HepG2 (cell line): ENCODE data around the gene FAM222A. TPM values are rescaled to one million over a fixed set of nuclear protein-coding genes. Genes with fewer than 3 reads are reported as not detected.

ENCODE experiments used
- AGO2 ChIP-seq: fragments of 200-400 bp; formaldehyde crosslinking; optimal IDR thresholded peaks from 2 replicates; pipeline ENCODE3; 2017; ENCODE audit warnings: mild to moderate bottlenecking, low read depth, low read length, moderate library complexity
- ASH2L ChIP-seq: fragments of 300-600, 200-600 bp; sonication (generic); IDR thresholded peaks from 2 replicates; pipeline ENCODE4 v1.7.0; 2017; ENCODE audit warnings: low read depth, mild to moderate bottlenecking, moderate library complexity, mixed read lengths, low read length; ENCODE audit not compliant: insufficient read length
- FOXK1 ChIP-seq: sonication (generic); formaldehyde crosslinking; IDR thresholded peaks from 2 replicates; pipeline ENCODE4 v1.4.0; 2020; ENCODE audit warnings: low read depth, missing genetic modification reagents, borderline replicate concordance
- FOXP4 ChIP-seq: sonication (generic); formaldehyde crosslinking; IDR thresholded peaks from 2 replicates; pipeline ENCODE4 v1.4.0; 2020; ENCODE audit warnings: missing genetic modification reagents
- HNF4G ChIP-seq, 2 experiments: sonication (generic) in 1 of 2; formaldehyde crosslinking in 1 of 2; IDR thresholded peaks; 2 replicates each; pipeline versions ENCODE4 v1.4.0 to v1.6.1; 2011 to 2020; ENCODE audit warnings: borderline replicate concordance in 2 of 2, low read depth in 2 of 2, mild to moderate bottlenecking in 2 of 2, low read length in 1 of 2, missing genetic modification reagents in 1 of 2, moderate library complexity in 1 of 2
- HNRNPK ChIP-seq: fragments of 200-400 bp; formaldehyde crosslinking; IDR thresholded peaks from 2 replicates; pipeline ENCODE4 v1.6.1; 2018; ENCODE audit warnings: low read length, low read depth, moderate library complexity, mild to moderate bottlenecking; ENCODE audit not compliant: poor library complexity, severe bottlenecking
- KAT7 ChIP-seq: IDR thresholded peaks from 2 replicates; pipeline ENCODE4 v1.6.1; 2018; ENCODE audit warnings: borderline replicate concordance, missing compliant biosample characterization
- MAFF ChIP-seq: IDR thresholded peaks from 2 replicates; pipeline ENCODE4 v1.6.1; 2011; ENCODE audit warnings: low read depth, low read length, improper control_type of control experiment
- MYC ChIP-seq: sonication (generic); formaldehyde crosslinking; IDR thresholded peaks from 2 replicates; pipeline ENCODE4 v1.9.0; 2021; ENCODE audit warnings: missing genetic modification reagents, borderline replicate concordance
- SMARCE1 ChIP-seq: fragments of 450-650 bp; IDR thresholded peaks from 2 replicates; pipeline ENCODE4 v1.6.1; 2017; ENCODE audit warnings: borderline replicate concordance
- SRSF1 ChIP-seq: fragments of 200-400 bp; formaldehyde crosslinking; optimal IDR thresholded peaks from 2 replicates; pipeline ENCODE3; 2017; ENCODE audit warnings: mild to moderate bottlenecking, low read depth, low read length, moderate library complexity
- THAP8 ChIP-seq: sonication (generic); formaldehyde crosslinking; IDR thresholded peaks from 2 replicates; pipeline ENCODE4 v1.5.1; 2020; ENCODE audit warnings: missing genetic modification reagents, mild to moderate bottlenecking, borderline replicate concordance
- YEATS4 ChIP-seq: sonication (generic); formaldehyde crosslinking; IDR thresholded peaks from 2 replicates; pipeline ENCODE4 v1.4.0; 2020; ENCODE audit warnings: missing genetic modification reagents, borderline replicate concordance
- ZBTB7B ChIP-seq: sonication (generic); formaldehyde crosslinking; IDR thresholded peaks from 2 replicates; pipeline ENCODE4 v1.4.0; 2020; ENCODE audit warnings: missing genetic modification reagents
- ZFP37 ChIP-seq: sonication (generic); formaldehyde crosslinking; IDR thresholded peaks from 2 replicates; pipeline ENCODE4 v1.4.0; 2020; ENCODE audit warnings: missing genetic modification reagents, borderline replicate concordance
- ZFX ChIP-seq: sonication (generic); formaldehyde crosslinking; IDR thresholded peaks from 2 replicates; pipeline ENCODE4 v1.4.0; 2020; ENCODE audit warnings: mild to moderate bottlenecking, low read depth, missing genetic modification reagents, moderate library complexity
- ZNF143 ChIP-seq: sonication (generic); formaldehyde crosslinking; IDR thresholded peaks from 2 replicates; pipeline ENCODE4 v1.4.0; 2020; ENCODE audit warnings: missing genetic modification reagents
- ZNF17 ChIP-seq: sonication (generic); formaldehyde crosslinking; IDR thresholded peaks from 2 replicates; pipeline ENCODE4 v1.5.0; 2020; ENCODE audit warnings: mild to moderate bottlenecking, missing genetic modification reagents
- ZNF513 ChIP-seq: sonication (generic); formaldehyde crosslinking; conservative IDR thresholded peaks from 2 replicates; pipeline ENCODE4 v1.5.0; 2020; ENCODE audit warnings: missing genetic modification reagents
- ZNF883 ChIP-seq: sonication (generic); formaldehyde crosslinking; IDR thresholded peaks from 2 replicates; pipeline ENCODE4 v1.5.1; 2020; ENCODE audit warnings: mild to moderate bottlenecking, missing genetic modification reagents; ENCODE audit errors: not compliant biosample characterization
- polyA plus RNA-seq, 8 experiments: library from polyadenylated mRNA; depleted of rRNA in 3 of 8; stranded (reverse) in 7 of 8; unstranded in 1 of 8; fragments of >200 nt; fragmentation: Illumina TruSeq in 4 of 8; extraction: Trizol in 4 of 8; gene quantifications; 2 replicates each; pipeline versions ENCODE4 v1.2.1 to v1.2.3, GENCODE V29; 2011 to 2016; ENCODE audit warnings: low read depth in 4 of 8, missing spikeins in 1 of 8, mixed read lengths in 1 of 8; ENCODE audit not compliant: insufficient read depth in 1 of 8
- total RNA-seq, 5 experiments: library from RNA; depleted of rRNA; stranded (reverse); fragments of >200 nt; fragmentation: Illumina TruSeq; extraction: Trizol; gene quantifications; 2 replicates each; pipeline ENCODE4 v1.2.3, GENCODE V29; 2016; ENCODE audit warnings: low read depth in 1 of 5
- TF ChIP-seq, protein P1 (sequence below): sonication (generic); formaldehyde crosslinking; IDR thresholded peaks from 2 replicates; pipeline ENCODE4 v1.8.0; 2022; ENCODE audit warnings: mild to moderate bottlenecking, missing genetic modification reagents, moderate library complexity
- TF ChIP-seq, protein P2 (sequence below): sonication (generic); formaldehyde crosslinking; conservative IDR thresholded peaks from 2 replicates; pipeline ENCODE4 v1.8.0; 2022; ENCODE audit warnings: low read depth, missing genetic modification reagents

FAM222A gene
- total and polyA plus RNA-seq, 2 of the 13 experiments (the other 11 are each of a cell fraction or from before 2014, with no cell fraction given): 2.7 to 9.6 TPM

GRCh38 chr12:109706747-109707469 lies 6.7 kb upstream of the FAM222A start (continued):
- TF ChIP-seq ZNF513 (CRISPR knock-in tag) (no peak), MAFF (no peak), AGO2 (no peak), HNRNPK (no peak), ASH2L (peak; percentile 95), ZNF17 (no peak), ZBTB7B (CRISPR knock-in tag) (no peak; the same call in 1 of the 2 replicates), THAP8 (no peak), YEATS4 (peak; percentile 82), SRSF1 (no peak), SMARCE1 (no peak), HNF4G (IDR thresholded peaks at IDR 0.05; ENCODE audit: borderline replicate concordance, low read depth, low read length) (peak; percentile 93), HNF4G (CRISPR knock-in tag; IDR thresholded peaks at IDR 0.05; ENCODE audit: borderline replicate concordance, low read depth) (peak; percentile 71; the same call in 1 of the 2 replicates), FOXP4 (CRISPR knock-in tag) (peak; percentile 77), ZFP37 (no peak), FOXK1 (CRISPR knock-in tag) (peak; percentile 84), KAT7 (CRISPR knock-in tag) (no peak), ZFX (CRISPR knock-in tag) (peak; percentile 56), MYC (CRISPR knock-in tag) (peak; percentile 79; the same call in 1 of the 2 replicates), ZNF883 (CRISPR knock-in tag) (no peak), ZNF143 (CRISPR knock-in tag) (no peak)
- TF ChIP-seq, protein P1, sequence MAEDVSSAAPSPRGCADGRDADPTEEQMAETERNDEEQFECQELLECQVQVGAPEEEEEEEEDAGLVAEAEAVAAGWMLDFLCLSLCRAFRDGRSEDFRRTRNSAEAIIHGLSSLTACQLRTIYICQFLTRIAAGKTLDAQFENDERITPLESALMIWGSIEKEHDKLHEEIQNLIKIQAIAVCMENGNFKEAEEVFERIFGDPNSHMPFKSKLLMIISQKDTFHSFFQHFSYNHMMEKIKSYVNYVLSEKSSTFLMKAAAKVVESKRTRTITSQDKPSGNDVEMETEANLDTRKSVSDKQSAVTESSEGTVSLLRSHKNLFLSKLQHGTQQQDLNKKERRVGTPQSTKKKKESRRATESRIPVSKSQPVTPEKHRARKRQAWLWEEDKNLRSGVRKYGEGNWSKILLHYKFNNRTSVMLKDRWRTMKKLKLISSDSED (CRISPR knock-in tag): no peak
- TF ChIP-seq, protein P2, sequence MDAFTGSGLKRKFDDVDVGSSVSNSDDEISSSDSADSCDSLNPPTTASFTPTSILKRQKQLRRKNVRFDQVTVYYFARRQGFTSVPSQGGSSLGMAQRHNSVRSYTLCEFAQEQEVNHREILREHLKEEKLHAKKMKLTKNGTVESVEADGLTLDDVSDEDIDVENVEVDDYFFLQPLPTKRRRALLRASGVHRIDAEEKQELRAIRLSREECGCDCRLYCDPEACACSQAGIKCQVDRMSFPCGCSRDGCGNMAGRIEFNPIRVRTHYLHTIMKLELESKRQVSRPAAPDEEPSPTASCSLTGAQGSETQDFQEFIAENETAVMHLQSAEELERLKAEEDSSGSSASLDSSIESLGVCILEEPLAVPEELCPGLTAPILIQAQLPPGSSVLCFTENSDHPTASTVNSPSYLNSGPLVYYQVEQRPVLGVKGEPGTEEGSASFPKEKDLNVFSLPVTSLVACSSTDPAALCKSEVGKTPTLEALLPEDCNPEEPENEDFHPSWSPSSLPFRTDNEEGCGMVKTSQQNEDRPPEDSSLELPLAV (CRISPR knock-in tag): no peak
